NCI-H82 (cell line): ENCODE measurements around the gene KRTAP9-4.
"Not testable (repeated sequence)": the region's sequence is repeated elsewhere in the genome, so short reads cannot be mapped to it uniquely, and the experiment has no call there.

Experiments used
- DNase-seq: peaks from one replicate; lab custom pipeline; 2025; lab: John Stamatoyannopoulos, UW

KRTAP9-4 gene, protein sequence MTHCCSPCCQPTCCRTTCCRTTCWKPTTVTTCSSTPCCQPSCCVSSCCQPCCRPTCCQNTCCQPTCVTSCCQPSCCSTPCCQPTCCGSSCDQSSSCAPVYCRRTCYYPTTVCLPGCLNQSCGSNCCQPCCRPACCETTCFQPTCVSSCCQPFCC

DNA sequence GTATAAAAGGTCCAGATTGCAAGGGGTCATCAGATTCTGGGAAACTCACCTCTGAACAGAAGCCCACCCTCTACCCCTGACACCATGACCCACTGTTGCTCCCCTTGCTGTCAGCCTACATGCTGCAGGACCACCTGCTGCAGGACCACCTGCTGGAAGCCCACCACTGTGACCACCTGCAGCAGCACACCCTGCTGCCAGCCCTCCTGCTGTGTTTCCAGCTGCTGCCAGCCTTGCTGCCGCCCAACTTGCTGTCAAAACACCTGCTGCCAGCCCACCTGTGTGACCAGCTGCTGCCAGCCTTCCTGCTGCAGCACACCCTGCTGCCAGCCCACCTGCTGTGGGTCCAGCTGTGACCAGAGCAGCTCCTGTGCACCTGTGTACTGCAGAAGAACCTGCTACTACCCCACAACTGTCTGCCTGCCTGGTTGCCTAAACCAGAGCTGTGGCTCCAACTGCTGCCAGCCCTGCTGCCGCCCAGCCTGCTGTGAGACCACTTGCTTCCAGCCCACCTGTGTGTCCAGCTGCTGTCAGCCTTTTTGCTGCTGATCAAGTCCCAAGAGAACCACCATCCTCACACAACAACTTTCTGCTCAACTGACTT lies at the start of gene KRTAP9-4:
KRTAP9-4 (plus strand) TSS at position 51 of the 604 bp plus-strand sequence; CDS start at position 85, 34 bp downstream.
- not testable (repeated sequence) for DNase-seq

DNA sequence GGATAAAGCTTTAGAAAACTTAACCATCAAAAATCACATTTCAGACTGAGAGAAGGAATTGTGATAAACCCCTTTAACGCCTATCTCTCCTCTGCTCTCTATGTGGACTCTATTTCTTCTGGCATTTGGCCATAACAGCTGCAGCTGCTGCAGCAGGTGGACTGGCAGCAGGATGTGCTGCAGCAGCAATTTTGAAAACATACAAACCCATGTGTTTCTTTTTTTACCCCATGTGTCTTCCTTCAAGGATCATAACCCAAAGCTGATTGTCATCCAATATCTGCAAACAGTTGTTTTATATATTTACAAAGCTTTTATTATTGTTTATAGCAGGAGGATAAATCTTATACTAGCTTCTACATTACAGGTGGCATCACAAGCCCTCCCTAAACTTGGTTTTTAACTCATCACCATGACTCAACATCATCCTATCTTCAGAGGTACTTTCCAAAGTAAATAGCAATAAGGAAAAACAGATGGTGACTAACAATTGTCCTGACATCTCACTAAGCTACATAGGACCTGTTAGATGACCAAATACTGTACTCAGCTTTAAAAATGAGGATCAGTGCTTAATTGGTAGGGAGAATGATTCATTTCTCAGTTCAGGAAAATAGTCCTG lies 37.5 kb upstream of the KRTAP9-4 start:
- DNase-seq = no peak

DNA sequence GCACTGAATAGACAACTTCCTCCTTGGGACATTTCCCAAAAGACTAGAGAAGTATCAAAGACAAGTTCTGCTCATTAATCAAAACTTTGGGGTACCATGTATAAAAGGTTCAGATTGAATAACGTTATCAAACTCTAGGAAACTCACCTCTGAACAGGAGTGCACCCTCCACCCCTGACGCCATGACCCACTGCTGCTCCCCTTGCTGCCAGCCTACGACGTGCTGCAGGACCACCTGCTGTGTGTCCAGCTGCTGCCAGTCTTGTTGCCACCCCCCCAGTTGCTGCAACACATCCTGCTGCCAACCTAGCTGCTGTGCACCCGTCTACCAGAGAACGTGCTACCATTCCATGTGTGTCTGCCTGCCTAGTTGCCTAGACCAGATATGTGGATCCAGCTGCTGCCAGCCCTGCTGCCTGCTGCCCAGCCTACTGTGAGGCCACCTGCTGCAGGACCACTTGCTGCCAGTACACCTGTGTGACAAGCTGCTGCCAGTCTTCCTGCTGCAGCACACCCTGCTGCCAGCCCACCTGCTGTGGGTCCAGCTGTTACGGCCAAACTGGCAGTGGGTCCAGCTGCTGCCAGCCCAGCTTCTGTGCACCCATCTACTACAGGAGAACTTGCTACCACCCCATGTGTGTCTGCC lies 36.8 kb upstream of the KRTAP9-4 start:
- DNase-seq = no peak

DNA sequence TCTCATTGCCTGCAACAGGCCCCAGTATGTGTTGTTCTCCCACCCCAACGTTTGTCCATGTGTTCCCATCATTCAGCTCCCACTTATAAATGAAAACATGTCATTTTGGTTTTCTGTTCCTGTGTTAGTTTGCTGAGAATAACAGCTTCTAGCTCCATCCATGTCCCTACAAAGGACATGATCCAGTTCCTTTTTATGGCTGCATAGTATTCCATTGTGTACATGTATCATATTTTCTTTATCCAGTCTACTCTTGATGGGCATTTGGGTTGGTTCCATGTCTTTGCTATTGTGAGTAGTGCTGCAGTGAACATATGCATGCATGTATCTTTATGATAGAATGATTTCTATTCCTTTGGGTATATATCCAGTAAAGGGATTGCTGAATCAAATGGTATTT lies 33.8 kb upstream of the KRTAP9-4 start:
- no peak for DNase-seq

DNA sequence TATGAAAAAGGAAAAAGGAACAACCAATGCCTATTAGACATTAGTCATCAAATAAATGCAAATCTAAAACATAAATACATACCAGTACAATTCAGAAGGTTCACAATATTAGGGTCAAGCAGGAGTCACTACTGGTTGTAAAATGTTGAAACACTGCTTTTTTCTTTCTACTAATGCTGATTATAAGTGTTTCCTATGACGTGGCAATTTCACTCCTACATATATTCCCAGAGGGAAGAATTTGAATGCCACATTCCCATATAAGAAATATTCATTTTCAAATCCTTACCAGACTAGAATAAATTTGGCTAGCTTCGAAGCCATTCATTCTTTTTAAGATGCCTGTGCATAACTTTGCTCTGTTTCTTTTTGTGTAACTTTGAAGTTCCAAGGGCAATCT lies 25.7 kb upstream of the KRTAP9-4 start:
- DNase-seq = no peak

DNA sequence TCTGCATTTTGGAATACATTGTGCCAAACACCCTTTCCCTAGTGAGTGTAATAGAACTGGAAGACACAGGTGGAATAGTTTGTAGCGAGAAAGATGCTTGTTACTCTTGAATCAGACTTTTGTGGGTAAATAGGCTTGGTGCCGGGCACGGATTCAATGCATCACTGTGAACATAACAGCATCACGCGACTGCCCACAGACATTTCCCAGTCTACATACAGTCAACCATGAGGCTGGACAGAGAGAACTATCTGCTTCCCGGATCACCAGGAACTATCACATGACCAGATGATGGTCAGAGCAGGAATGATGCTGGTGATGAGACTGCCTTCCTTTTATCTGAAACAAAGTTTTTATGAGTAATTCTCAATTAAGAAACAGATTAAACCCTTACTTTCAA lies 23.4 kb upstream of the KRTAP9-4 start:
- no peak for DNase-seq

DNA sequence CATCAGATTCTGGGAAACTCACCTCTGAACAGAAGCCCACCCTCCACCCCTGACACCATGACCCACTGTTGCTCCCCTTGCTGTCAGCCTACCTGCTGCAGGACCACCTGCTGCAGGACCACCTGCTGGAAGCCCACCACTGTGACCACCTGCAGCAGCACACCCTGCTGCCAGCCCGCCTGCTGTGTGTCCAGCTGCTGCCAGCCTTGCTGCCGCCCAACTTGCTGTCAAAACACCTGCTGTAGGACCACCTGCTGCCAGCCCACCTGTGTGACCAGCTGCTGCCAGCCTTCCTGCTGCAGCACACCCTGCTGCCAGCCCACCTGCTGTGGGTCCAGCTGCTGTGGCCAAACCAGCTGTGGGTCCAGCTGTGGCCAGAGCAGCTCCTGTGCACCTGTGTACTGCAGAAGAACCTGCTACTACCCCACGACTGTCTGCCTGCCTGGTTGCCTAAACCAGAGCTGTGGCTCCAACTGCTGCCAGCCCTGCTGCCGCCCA lies 22.8 kb upstream of the KRTAP9-4 start, which contains the start of gene KRTAP9-2:
KRTAP9-2 (plus strand) TSS at position 51 of the 498 bp plus-strand sequence; CDS start at position 58, 7 bp downstream.
- not testable (repeated sequence) for DNase-seq

DNA sequence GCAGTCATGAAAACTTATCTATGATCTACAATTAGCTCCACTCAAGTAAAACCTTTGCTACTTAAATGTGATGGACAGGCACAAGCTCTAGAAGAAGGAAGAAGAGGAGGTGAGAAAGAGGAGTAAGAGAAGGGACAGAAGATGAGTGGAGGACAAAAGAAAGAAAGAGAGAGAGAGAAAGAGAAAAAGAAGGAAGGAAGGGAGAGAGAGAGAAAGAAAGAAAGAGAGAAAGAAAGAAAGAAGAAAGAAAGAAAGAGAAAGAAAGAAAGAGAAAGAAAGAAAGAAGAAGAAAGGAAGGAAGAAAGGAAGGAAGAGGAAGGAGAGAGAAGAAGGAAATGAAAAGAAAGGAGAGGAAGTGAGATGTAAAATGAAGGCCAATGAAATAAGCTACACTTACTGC lies 19.4 kb upstream of the KRTAP9-4 start:
- no peak for DNase-seq

DNA sequence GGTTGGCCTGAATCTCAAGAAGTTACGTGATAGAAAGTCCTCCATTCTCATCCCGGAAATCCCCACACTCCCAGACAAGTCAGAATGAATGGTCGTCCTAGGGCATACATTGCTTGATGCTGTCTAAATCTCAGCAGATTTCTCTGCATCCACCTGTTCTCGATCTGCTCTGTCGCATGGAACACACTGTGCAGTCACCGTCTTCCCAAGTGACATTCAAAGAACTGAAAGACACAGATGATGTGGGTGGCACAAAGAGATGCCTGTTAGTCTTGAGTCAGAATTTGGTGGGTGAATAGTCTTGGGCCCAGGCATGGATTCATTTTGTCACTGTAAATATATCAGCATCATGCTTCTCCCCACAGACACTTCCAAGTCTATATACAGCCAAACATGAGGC lies 17.8 kb upstream of the KRTAP9-4 start:
- no peak for DNase-seq

DNA sequence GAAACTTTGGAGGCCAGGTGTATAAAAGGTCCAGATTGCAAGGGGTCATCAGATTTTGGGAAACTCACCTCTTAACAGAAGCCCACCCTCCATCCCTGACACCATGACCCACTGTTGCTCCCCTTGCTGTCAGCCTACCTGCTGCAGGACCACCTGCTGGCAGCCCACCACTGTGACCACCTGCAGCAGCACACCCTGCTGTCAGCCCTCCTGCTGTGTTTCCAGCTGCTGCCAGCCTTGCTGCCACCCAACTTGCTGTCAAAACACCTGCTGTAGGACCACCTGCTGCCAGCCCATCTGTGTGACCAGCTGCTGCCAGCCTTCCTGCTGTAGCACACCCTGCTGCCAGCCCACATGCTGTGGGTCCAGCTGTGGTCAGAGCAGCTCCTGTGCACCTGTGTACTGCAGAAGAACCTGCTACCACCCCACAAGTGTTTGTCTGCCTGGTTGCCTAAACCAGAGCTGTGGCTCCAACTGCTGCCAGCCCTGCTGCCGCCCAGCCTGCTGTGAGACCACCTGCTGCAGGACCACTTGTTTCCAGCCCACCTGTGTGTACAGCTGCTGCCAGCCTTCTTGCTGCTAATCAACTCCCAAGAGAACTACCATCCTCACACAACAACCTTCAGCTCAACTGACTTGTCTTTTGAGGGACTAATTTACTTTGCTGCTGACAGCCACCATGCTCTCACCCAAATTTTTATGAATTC lies 16.9 kb upstream of the KRTAP9-4 start, which contains the start of gene KRTAP9-3:
KRTAP9-3 (plus strand) TSS at position 51 of the 707 bp plus-strand sequence; CDS start at position 104, 53 bp downstream.
- not testable (repeated sequence) for DNase-seq

DNA sequence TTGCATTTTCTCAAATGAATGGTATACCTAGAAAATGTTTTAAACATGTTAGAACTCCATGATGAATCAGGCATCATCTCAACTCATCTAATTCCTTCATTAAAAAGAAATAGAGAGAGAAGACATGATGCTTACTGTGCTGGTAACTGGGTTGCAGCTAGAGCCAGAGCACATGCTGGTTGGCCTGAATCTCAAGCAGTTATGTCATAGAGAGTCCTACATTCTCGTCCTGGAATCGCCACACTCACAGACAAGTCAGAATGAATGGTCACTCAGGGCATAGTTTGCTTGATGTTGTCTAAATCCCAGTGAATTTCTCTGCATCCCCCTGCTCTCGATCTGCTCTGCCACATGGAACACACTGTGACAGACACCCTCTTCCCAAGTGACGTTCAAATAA lies 12.4 kb upstream of the KRTAP9-4 start:
- DNase-seq = not testable (repeated sequence)

DNA sequence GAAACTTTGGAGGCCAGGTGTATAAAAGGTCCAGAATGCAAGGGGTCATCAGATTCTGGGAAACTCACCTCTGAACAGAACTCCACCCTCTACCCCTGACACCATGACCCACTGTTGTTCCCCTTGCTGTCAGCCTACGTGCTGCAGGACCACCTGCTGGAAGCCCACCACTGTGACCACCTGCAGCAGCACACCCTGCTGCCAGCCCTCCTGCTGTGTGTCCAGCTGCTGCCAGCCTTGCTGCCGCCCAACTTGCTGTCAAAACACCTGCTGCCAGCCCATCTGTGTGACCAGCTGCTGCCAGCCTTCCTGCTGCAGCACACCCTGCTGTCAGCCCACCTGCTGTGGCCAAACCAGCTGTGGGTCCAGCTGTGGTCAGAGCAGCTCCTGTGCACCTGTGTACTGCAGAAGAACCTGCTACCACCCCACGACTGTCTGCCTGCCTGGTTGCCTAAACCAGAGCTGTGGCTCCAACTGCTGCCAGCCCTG lies 11.5 kb upstream of the KRTAP9-4 start, which contains the start of gene KRTAP9-8:
KRTAP9-8 (plus strand) TSS at position 51 of the 489 bp plus-strand sequence; CDS start at position 104, 53 bp downstream.
- not testable (repeated sequence) for DNase-seq

DNA sequence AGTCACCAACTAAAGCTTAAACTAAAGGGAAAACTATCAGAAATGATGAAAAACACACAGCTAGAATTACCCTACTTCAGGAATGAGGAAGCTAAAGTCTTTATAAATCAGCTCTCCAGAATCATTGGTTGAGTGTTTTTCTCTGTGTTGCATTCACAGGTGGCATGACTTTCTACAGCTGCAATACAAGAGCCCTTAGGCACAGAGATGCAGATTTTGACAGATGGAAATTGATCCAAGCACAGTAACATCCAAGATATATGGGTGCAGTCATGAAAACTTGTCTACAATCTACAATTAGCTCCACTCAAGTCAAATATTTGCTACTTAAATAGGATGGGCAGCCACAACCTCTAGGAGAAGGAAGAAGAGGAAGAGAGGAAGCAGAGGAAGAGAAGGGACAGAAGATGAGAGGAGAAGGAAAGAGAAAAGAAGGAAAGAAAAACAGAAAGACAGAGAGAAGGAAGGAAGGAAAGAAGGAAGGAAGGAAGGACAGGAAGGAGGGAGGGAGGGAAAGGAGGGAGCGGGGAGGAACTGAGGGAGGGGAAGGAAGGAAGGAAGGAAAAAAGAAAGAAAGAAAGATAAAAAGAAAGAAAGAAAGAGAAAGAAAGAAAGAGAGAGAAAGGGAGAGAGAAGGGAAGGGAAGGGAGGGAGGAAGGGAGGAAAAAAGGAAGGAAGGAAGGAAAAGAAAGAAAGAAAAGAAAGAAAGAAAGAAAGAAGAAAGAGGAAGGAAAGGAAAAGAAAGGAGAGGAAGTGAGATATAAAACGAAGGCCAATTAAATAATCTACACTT lies 2.3 kb upstream of the KRTAP9-4 start:
- DNase-seq = not testable (repeated sequence)

DNA sequence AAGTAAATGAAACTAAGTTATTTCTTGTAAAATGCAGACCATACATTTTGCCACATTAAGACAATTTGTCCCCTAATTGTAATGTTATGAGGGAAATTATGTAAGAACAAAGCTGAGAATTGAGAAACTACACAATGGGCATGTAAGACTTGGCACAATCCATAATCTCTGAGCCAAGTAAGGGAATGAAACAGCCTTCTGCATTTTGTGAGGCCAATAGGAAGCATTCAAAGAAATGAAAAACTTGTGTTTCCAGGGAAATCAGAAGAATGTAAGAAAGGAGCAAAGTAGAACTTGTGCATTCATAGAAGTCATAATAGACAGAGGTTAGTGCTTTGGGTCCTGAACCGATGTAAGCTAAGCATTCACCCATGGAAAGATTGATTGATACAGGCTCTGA lies 1.8 kb downstream of the KRTAP9-4 start:
- DNase-seq = no peak

DNA sequence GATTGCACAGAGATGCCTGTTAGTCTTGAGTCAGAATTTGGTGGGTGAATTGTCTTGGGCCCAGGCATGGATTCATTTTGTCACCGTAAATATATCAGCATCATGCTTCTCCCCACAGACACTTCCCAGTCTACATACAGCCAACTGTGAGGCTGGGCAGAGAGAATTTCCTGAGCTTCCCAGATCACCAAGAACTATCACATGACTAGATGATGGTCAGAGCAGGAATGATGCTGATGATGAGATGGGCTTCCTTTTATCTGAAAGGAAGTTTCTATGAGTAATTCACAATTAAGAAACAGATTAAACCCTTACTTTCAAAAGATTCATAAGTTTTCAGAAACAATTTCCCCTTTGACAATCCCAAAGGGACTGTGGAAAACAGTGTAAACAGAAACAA lies 5.4 kb downstream of the KRTAP9-4 start:
- no peak for DNase-seq

DNA sequence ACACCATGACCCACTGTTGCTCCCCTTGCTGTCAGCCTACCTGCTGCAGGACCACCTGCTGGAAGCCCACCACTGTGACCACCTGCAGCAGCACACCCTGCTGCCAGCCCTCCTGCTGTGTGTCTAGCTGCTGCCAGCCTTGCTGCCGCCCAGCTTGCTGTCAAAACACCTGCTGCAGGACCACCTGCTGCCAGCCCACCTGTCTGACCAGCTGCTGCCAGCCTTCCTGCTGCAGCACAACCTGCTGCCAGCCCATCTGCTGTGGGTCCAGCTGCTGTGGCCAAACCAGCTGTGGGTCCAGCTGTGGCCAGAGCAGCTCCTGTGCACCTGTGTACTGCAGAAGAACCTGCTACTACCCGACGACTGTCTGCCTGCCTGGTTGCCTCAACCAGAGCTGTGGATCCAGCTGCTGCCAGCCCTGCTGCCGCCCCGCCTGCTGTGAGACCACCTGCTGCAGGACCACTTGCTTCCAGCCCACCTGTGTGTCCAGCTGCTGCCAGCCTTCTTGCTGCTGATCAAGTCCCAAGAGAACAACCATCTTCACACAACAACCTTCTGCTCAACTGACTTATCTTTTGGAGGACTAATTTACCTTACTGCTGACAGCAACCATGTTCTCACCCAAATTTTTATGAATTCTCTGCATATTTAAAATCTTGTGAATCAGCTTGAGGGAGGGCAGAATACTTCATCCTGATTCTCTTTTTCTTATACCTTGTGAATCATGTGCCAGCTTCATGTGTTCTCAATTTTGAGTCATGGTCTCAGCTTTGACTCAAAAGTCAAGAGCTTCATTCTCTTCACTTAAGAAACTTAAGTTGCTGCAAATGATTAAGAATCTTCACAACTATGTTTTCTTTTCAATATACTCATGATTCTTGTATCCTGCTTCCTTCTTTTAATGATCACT lies 6.1 kb downstream of the KRTAP9-4 start, which contains the start of gene KRTAP9-9:
KRTAP9-9 (plus strand) TSS at position 4 of the 910 bp plus-strand sequence.
- not testable (repeated sequence) for DNase-seq

DNA sequence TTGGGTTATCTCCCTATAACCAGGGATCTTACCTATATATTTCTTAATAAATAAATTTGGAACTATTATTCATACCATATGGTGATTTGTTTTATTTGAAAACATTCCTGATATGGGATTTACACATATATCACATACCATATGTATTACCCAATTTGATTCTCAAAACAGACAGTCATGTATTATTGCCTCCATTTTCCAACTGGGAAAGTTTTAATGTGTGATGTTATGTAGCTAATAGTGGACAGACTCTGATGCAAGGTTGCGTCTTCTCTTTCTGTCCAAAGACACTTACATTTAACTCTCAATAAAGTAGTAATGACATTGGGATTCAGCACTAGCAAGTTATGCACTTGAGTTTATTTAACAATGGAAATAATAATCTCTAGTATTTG lies 6.8 kb downstream of the KRTAP9-4 start:
- DNase-seq = no peak

DNA sequence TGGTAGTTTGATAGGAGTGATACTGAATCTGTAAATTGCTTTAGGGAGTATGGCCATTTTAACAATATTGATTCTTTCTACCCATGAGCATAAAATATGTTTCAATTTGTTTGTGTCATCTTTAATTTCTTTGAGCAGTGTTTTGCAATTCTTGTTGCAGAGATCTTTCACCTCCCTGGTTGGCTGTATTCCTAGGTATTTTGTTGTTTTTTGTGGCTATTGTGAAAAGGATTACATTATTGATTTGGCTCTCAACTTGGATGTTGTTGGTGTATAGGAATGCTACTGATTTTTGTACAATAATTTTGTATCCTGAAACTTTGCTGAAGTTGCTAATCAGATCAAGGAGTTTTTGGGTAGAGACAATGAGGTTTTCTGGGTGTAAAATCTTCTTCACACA lies 8.9 kb downstream of the KRTAP9-4 start:
- DNase-seq = no peak

DNA sequence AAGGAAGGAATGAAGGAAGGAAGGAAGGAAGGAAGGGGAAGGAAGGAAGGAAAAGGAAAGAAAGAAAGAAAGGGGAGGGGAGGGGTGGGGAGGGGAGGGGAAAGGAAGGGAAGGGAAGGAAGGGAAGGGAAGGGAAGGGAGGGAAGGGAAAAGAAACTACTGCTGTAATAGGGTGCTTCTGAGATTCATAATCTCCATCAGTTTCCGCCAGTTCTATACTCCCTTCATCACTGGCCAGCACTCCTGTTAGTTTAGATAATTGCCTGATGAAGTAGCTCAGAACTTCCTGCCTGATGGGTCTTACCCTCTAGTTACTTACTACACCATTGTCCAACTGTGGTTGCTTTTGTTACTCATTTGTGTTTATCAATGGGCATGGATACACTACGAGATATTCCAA lies 13.7 kb downstream of the KRTAP9-4 start:
- no peak for DNase-seq

DNA sequence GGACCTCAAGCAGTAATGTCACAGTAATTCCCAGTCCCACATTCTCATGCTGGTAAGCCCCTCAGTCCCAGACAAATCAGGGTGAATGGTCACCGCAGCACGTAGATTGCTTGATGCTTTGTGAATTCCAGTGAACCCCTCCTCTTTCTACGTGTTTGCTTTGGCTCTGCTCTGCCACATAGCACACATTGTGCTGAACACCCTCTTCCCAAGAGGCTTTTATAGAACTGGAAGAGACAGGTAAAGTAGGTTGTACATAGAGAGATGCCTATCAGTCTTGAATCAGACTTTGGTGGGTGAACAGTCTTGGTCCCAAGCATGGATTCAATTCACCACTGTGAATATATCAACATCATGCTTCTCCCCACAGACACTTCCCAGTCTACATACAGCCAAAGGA lies 15.1 kb downstream of the KRTAP9-4 start:
- DNase-seq = no peak
